Smooth muscle cell (in vitro differentiated cells): ENCODE data around the gene LRRC41. TPM values are rescaled to one million over a fixed set of nuclear protein-coding genes. Genes with fewer than 3 reads are reported as not detected.

Experiments
- DNase-seq: peaks from one replicate; lab custom pipeline; 2025; ENCODE audit not compliant: unreplicated experiment; lab: John Stamatoyannopoulos, UW
- H2AFZ ChIP-seq: fragments of 200-600 bp; sonication (generic); 2 replicates; pipeline ENCODE4 v1.6.0; 2016; ENCODE audit warnings: antibody characterized with exemption, low read depth, mild to moderate bottlenecking
- H3F3A ChIP-seq: fragments of 200-600 bp; sonication (generic); 2 replicates; pipeline ENCODE4 v1.6.0; 2017; ENCODE audit warnings: antibody characterized with exemption, low read depth
- H3K27ac ChIP-seq: fragments of 200-600 bp; sonication (generic); 2 replicates; pipeline ENCODE4 v1.5.1; 2016; ENCODE audit warnings: low read depth, mild to moderate bottlenecking
- H3K27me3 ChIP-seq: fragments of 200-600 bp; sonication (generic); 2 replicates; pipeline ENCODE4 v1.6.1; 2016; ENCODE audit warnings: low read depth, mild to moderate bottlenecking
- H3K36me3 ChIP-seq: fragments of 200-600 bp; sonication (generic); 2 replicates; pipeline ENCODE4 v1.5.1; 2016; ENCODE audit warnings: low read depth
- H3K4me1 ChIP-seq: fragments of 200-600 bp; sonication (generic); 2 replicates; pipeline ENCODE4 v1.5.1; 2016; ENCODE audit warnings: low read depth
- H3K4me2 ChIP-seq: fragments of 200-600 bp; sonication (generic); 2 replicates; pipeline ENCODE4 v1.6.0; 2016; ENCODE audit warnings: mild to moderate bottlenecking
- H3K4me3 ChIP-seq: fragments of 200-600 bp; sonication (generic); 2 replicates; pipeline ENCODE4 v1.5.1; 2016; ENCODE audit warnings: mild to moderate bottlenecking
- H3K79me2 ChIP-seq: fragments of 200-600 bp; sonication (generic); 2 replicates; pipeline ENCODE4 v1.6.0; 2016; ENCODE audit warnings: low read depth, mild to moderate bottlenecking
- H3K9ac ChIP-seq: fragments of 200-600 bp; sonication (generic); 2 replicates; pipeline ENCODE4 v1.6.0; 2016; ENCODE audit warnings: low read depth
- H3K9me3 ChIP-seq: fragments of 200-600 bp; sonication (generic); replicated peaks from 2 replicates; pipeline ENCODE4 v1.5.1; 2016; ENCODE audit warnings: low read depth
- H4K20me1 ChIP-seq: fragments of 200-600 bp; sonication (generic); 2 replicates; pipeline ENCODE4 v1.6.0; 2016; ENCODE audit warnings: low read depth
- CTCF ChIP-seq: fragments of 200-600 bp; sonication (generic); IDR thresholded peaks from 2 replicates; pipeline ENCODE4 v1.5.1; 2017; ENCODE audit warnings: borderline replicate concordance, mild to moderate bottlenecking, antibody characterized with exemption; ENCODE audit not compliant: insufficient read depth, poor library complexity, severe bottlenecking
- WGBS: methylation state at CpG from one replicate; pipeline ENCODE4 v1.1.7; 2016; ENCODE audit warnings: low lambda C conversion rate; 5-methylcytosine and 5-hydroxymethylcytosine counted together
- polyA plus RNA-seq: library from polyadenylated mRNA; unstranded; fragments of >200 nt; fragmentation: Nextera tagmentation; extraction: Ambion mirVana; gene quantifications from 2 replicates; pipeline ENCODE4 v1.2.1, GENCODE V29; 2016
- total RNA-seq: library from RNA; depleted of rRNA; stranded (reverse); fragments of >200 nt; gene quantifications from 2 replicates; pipeline ENCODE4 v1.2.3, GENCODE V29; 2014

The LRRC41 gene
- total and polyA plus RNA-seq, 2 experiments from 2014 or later = 105 to 118 TPM

GRCh38 chr1:46288485-46289133 lies 14.8 kb downstream of the LRRC41 start:
- 79% methylated on average over 1 of the region's 1 CpG for WGBS
- H3K79me2 ChIP-seq = peaks cover 5% of the 10 kb centered on the region
- H3K4me1 ChIP-seq = no peaks in the 10 kb centered on the region
- H3K4me3 ChIP-seq = no peak overlapping the region
- no peak overlapping the region for H3K9ac ChIP-seq
- no peaks in the 10 kb centered on the region for H3K27me3 ChIP-seq
- H3K4me2 ChIP-seq = no peak overlapping the region
- H3K36me3 ChIP-seq = peaks cover 4% of the 10 kb centered on the region
- no peaks in the 10 kb centered on the region for H3K9me3 ChIP-seq
- no peak overlapping the region for H2AFZ ChIP-seq
- TF ChIP-seq CTCF = no peak
- no peaks in the 10 kb centered on the region for H3F3A ChIP-seq
- DNase-seq = no peak
- peak overlapping the region; percentile 70 for H3K27ac ChIP-seq
- peaks cover 31% of the 10 kb centered on the region for H4K20me1 ChIP-seq

GRCh38 chr1:46285730-46286477 lies 17.5 kb downstream of the LRRC41 start:
- Histone ChIP-seq H3K4me2 (no peak overlapping the region), H3K4me1 (no peaks in the 10 kb centered on the region)
- WGBS = 94% methylated on average over 27 of the region's 27 CpGs

GRCh38 chr1:46284597-46285564 lies 18.5 kb downstream of the LRRC41 start:
- no peak for DNase-seq
- H3K9me3 ChIP-seq = no peaks in the 10 kb centered on the region
- peaks cover 5% of the 10 kb centered on the region for H3F3A ChIP-seq
- no peaks in the 10 kb centered on the region for H3K4me1 ChIP-seq
- H3K4me3 ChIP-seq = no peak overlapping the region
- no peak overlapping the region for H3K4me2 ChIP-seq
- no peaks in the 10 kb centered on the region for H3K79me2 ChIP-seq
- no peak overlapping the region for H3K9ac ChIP-seq
- no peak overlapping the region for H2AFZ ChIP-seq
- peaks cover 7% of the 10 kb centered on the region for H3K36me3 ChIP-seq
- no peak overlapping the region for H3K27ac ChIP-seq
- TF ChIP-seq CTCF = no peak
- WGBS = 95% methylated on average over 3 of the region's 3 CpGs
- peaks cover 50% of the 10 kb centered on the region for H4K20me1 ChIP-seq
- no peaks in the 10 kb centered on the region for H3K27me3 ChIP-seq

More at GRCh38 chr1:46285730-46286477, 17.5 kb downstream of the LRRC41 start:
- H3K4me3 ChIP-seq = no peak overlapping the region
- no peak for TF ChIP-seq CTCF
- no peaks in the 10 kb centered on the region for H3K9me3 ChIP-seq
- DNase-seq = no peak
- H3K27me3 ChIP-seq = no peaks in the 10 kb centered on the region
- no peaks in the 10 kb centered on the region for H3K79me2 ChIP-seq
- H3K36me3 ChIP-seq = peaks cover 7% of the 10 kb centered on the region
- no peak overlapping the region for H3K9ac ChIP-seq
- no peak overlapping the region for H3K27ac ChIP-seq
- H4K20me1 ChIP-seq = peaks cover 50% of the 10 kb centered on the region
- no peak overlapping the region for H2AFZ ChIP-seq
- no peaks in the 10 kb centered on the region for H3F3A ChIP-seq
